Body of pancreas (tissue), 4 donors: ENCODE results near the gene AHI1.

ENCODE experiments used
- POLR2A ChIP-seq, 3 donors: fragments of 450-650 bp; IDR thresholded peaks; one replicate each; pipeline ENCODE4 v1.6.1; 2016; ENCODE audit warnings: antibody characterized with exemption in 3 of 3, mild to moderate bottlenecking in 2 of 3
- TF ChIP-seq, protein P1 (sequence below), 7 experiments: fragments of 450-650 bp in 4 of 7; fragments of 200-600 bp in 3 of 7; sonication (generic) in 3 of 7; IDR thresholded peaks; one replicate each; pipeline ENCODE4 v1.5.1; 2016 to 2019; ENCODE audit warnings: antibody characterized with exemption in 7 of 7

DNA sequence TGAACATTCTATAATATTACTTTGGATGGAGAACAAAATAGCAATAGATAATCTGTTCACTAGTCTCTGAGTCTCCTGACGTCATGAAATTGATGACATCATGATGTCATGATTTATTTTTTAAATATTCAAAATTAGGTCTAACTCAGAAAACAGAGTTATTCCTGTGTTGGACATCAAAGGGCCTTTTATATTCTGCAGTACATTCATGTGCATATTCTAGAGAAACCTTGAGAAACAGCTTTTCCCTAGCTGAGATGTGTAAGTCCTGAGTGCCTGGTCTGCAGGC lies 263.1 kb downstream of the AHI1 start:
- TF ChIP-seq, protein P1, sequence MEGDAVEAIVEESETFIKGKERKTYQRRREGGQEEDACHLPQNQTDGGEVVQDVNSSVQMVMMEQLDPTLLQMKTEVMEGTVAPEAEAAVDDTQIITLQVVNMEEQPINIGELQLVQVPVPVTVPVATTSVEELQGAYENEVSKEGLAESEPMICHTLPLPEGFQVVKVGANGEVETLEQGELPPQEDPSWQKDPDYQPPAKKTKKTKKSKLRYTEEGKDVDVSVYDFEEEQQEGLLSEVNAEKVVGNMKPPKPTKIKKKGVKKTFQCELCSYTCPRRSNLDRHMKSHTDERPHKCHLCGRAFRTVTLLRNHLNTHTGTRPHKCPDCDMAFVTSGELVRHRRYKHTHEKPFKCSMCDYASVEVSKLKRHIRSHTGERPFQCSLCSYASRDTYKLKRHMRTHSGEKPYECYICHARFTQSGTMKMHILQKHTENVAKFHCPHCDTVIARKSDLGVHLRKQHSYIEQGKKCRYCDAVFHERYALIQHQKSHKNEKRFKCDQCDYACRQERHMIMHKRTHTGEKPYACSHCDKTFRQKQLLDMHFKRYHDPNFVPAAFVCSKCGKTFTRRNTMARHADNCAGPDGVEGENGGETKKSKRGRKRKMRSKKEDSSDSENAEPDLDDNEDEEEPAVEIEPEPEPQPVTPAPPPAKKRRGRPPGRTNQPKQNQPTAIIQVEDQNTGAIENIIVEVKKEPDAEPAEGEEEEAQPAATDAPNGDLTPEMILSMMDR (IDR thresholded peaks at IDR 0.05): no peak
- TF ChIP-seq POLR2A (IDR thresholded peaks at IDR 0.05): no peak
